ENCODE data around the gene ACOT12. TPM values are rescaled to one million over a fixed set of nuclear protein-coding genes. Genes with fewer than 3 reads are reported as not detected.

ACOT12 gene
- total and polyA plus RNA-seq, 2 donors (not counting 1 experiment from before 2014, with no cell fraction given): 0.06 TPM; not detected in 1

GRCh38 chr5:81397176-81397575 lies 3.2 kb upstream of the ACOT12 start:
- H3K4me3 Mint-ChIP-seq: no peak overlapping the region
- H3K27ac ChIP-seq (ENCODE audit: low read length in 2 of 2): no peak overlapping the region
- H4K20me1 ChIP-seq (ENCODE audit: control insufficient read depth, insufficient read depth, low read length, poor library complexity, severe bottlenecking): no peaks in the 10 kb centered on the region
- H3K9me3 Mint-ChIP-seq (ENCODE audit: insufficient read depth): peaks cover 2% of the 10 kb centered on the region
- H3K79me2 ChIP-seq (ENCODE audit: control insufficient read depth, insufficient read depth, low read length): no peaks in the 10 kb centered on the region
- no peak for ATAC-seq (ENCODE audit: low read depth)
- H2AFZ ChIP-seq (ENCODE audit: insufficient read depth, low read depth, low read length, poor library complexity, severe bottlenecking): no peak overlapping the region
- intact Hi-C loops (cut with micrococcal nuclease): no loop called here
- peaks cover 8 to 9% of the 10 kb centered on the region in 2 donors for H3K4me1 ChIP-seq (ENCODE audit: control insufficient read depth in 2 of 2, insufficient read depth in 2 of 2, low read length in 2 of 2)
- ChIA-PET POLR2A (no interaction called here), CTCF (interaction anchor here (0.7 kb wide), 1 partner anchor 81 kb away, joined by 4 read pairs; no protein-coding TSS in a partner anchor)
- H3K27ac Mint-ChIP-seq: no peak overlapping the region
- H3K4me2 ChIP-seq (replicated peaks; ENCODE audit: low read depth, low read length, poor library complexity, severe bottlenecking): no peak overlapping the region
- peaks cover 6% of the 10 kb centered on the region for H3K4me1 Mint-ChIP-seq
- no peak for TF ChIP-seq EZH2 (IDR thresholded peaks at IDR 0.05; ENCODE audit: borderline replicate concordance, insufficient read depth, low read depth, low read length, poor library complexity, severe bottlenecking)
- TF ChIP-seq, protein P1, sequence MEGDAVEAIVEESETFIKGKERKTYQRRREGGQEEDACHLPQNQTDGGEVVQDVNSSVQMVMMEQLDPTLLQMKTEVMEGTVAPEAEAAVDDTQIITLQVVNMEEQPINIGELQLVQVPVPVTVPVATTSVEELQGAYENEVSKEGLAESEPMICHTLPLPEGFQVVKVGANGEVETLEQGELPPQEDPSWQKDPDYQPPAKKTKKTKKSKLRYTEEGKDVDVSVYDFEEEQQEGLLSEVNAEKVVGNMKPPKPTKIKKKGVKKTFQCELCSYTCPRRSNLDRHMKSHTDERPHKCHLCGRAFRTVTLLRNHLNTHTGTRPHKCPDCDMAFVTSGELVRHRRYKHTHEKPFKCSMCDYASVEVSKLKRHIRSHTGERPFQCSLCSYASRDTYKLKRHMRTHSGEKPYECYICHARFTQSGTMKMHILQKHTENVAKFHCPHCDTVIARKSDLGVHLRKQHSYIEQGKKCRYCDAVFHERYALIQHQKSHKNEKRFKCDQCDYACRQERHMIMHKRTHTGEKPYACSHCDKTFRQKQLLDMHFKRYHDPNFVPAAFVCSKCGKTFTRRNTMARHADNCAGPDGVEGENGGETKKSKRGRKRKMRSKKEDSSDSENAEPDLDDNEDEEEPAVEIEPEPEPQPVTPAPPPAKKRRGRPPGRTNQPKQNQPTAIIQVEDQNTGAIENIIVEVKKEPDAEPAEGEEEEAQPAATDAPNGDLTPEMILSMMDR (IDR thresholded peaks at IDR 0.05): no peak
- peaks cover 0 to 39% (median 20%) of the 10 kb centered on the region in 4 experiments for H3K27me3 ChIP-seq (replicated peaks in 1 of 4; ENCODE audit: control extremely low read depth in 1 of 4, control insufficient read depth in 3 of 4, insufficient read depth in 4 of 4, low read length in 3 of 4)
- no peak overlapping the region for H3K4me3 ChIP-seq (ENCODE audit: control extremely low read depth in 1 of 5, extremely low read depth in 1 of 5, insufficient read depth in 1 of 5, low read depth in 2 of 5, low read length in 4 of 5)
- peaks cover 2 to 15% (median 3%) of the 10 kb centered on the region in 3 donors for H3K9me3 ChIP-seq (ENCODE audit: control extremely low read depth in 1 of 3, control insufficient read depth in 2 of 3, insufficient read depth in 1 of 3, low read length in 2 of 3)
- no peak overlapping the region for H3K9ac ChIP-seq (ENCODE audit: low read length)
- DNase-seq: no peak
- peaks cover 39% of the 10 kb centered on the region for H3K27me3 Mint-ChIP-seq
- WGBS (ENCODE audit: insufficient coverage): 25% methylated on average over 2 of the region's 3 CpGs
- no peaks in the 10 kb centered on the region for H3K36me3 ChIP-seq (replicated peaks in 1 of 2; ENCODE audit: control extremely low read depth in 1 of 2, control insufficient read depth in 1 of 2, extremely low read depth in 1 of 2, insufficient read depth in 2 of 2, low read length in 1 of 2)

GRCh38 chr5:81395262-81395661 lies 1.3 kb upstream of the ACOT12 start:
- H3K27me3 ChIP-seq (replicated peaks in 1 of 4; ENCODE audit: control extremely low read depth in 1 of 4, control insufficient read depth in 3 of 4, insufficient read depth in 4 of 4, low read length in 3 of 4): peaks cover 0 to 47% (median 24%) of the 10 kb centered on the region in 4 experiments
- Mint-ChIP-seq H3K4me3 (no peak overlapping the region), H3K27me3 (peaks cover 52% of the 10 kb centered on the region), H3K27ac (no peak overlapping the region), H3K9me3 (ENCODE audit: insufficient read depth) (peaks cover 2% of the 10 kb centered on the region), H3K4me1 (peaks cover under 1% of the 10 kb centered on the region)
- intact Hi-C loops (cut with micrococcal nuclease): no loop called here
- H4K20me1 ChIP-seq (ENCODE audit: control insufficient read depth, insufficient read depth, low read length, poor library complexity, severe bottlenecking): no peaks in the 10 kb centered on the region
- TF ChIP-seq, protein P1 (IDR thresholded peaks at IDR 0.05): no peak
- TF ChIP-seq EZH2 (IDR thresholded peaks at IDR 0.05; ENCODE audit: borderline replicate concordance, insufficient read depth, low read depth, low read length, poor library complexity, severe bottlenecking): no peak
- H3K36me3 ChIP-seq (replicated peaks in 1 of 2; ENCODE audit: control extremely low read depth in 1 of 2, control insufficient read depth in 1 of 2, extremely low read depth in 1 of 2, insufficient read depth in 2 of 2, low read length in 1 of 2): no peaks in the 10 kb centered on the region
- ATAC-seq (ENCODE audit: low read depth): no peak
- H3K9ac ChIP-seq (ENCODE audit: low read length): no peak overlapping the region
- H3K9me3 ChIP-seq (ENCODE audit: control extremely low read depth in 1 of 3, control insufficient read depth in 2 of 3, insufficient read depth in 1 of 3, low read length in 2 of 3): peaks cover 2 to 15% (median 3%) of the 10 kb centered on the region in 3 donors
- no peak overlapping the region for H3K4me3 ChIP-seq (ENCODE audit: control extremely low read depth in 1 of 5, extremely low read depth in 1 of 5, insufficient read depth in 1 of 5, low read depth in 2 of 5, low read length in 4 of 5)
- CTCF ChIA-PET: no interaction called here
- H3K79me2 ChIP-seq (ENCODE audit: control insufficient read depth, insufficient read depth, low read length): no peaks in the 10 kb centered on the region
- POLR2A ChIA-PET: no interaction called here
- no peak overlapping the region for H3K4me2 ChIP-seq (replicated peaks; ENCODE audit: low read depth, low read length, poor library complexity, severe bottlenecking)
- no peak for DNase-seq
- H3K27ac ChIP-seq (ENCODE audit: low read length in 2 of 2): no peak overlapping the region
- peaks cover 6 to 9% of the 10 kb centered on the region in 2 donors for H3K4me1 ChIP-seq (ENCODE audit: control insufficient read depth in 2 of 2, insufficient read depth in 2 of 2, low read length in 2 of 2)
- no peak overlapping the region for H2AFZ ChIP-seq (ENCODE audit: insufficient read depth, low read depth, low read length, poor library complexity, severe bottlenecking)
- 100% methylated on average over 1 of the region's 3 CpGs for WGBS (ENCODE audit: insufficient coverage)
